Left colon (tissue), 2 donors: ENCODE measurements around the gene FHIT. TPM values are rescaled to one million over a fixed set of nuclear protein-coding genes. Genes with fewer than 3 reads are reported as not detected.

Experiments used
- ATAC-seq: fragments of 200-7000 bp; cut with Tn5 transposase; one replicate; pipeline ENCODE4 v1.9.1; 2020; ENCODE audit warnings: mild to moderate bottlenecking, moderate library complexity
- DNase-seq, 2 donors: peaks; one replicate each; pipeline ENCODE4 v3.0.0-alpha.2; 2020
- intact Hi-C, 2 donors: fragments of 100-400 bp; cut with DNase I in 1 of 2; cut with micrococcal nuclease in 1 of 2; formaldehyde crosslinking; loops; one replicate each; pipeline versions ENCODE4 v1.11.2 to v1.14.0; 2022; cut with DNase I, micrococcal nuclease
- total RNA-seq, 2 donors: library from RNA; stranded (reverse); fragmentation: NEBNext Ultra II Directional; extraction: Animal tissue kit (Norgen Biotek cat#: 25700); gene quantifications; one replicate each; pipeline ENCODE4 v1.2.1, GENCODE V29; 2021
- donor health status: DM: no; HTN: no; CAD: no.
- donor health status: DM: yes; HTN: yes; CAD: no.

Gene FHIT
- total RNA-seq, 2 donors from 2014 or later = 14.5 to 17.2 TPM

DNA sequence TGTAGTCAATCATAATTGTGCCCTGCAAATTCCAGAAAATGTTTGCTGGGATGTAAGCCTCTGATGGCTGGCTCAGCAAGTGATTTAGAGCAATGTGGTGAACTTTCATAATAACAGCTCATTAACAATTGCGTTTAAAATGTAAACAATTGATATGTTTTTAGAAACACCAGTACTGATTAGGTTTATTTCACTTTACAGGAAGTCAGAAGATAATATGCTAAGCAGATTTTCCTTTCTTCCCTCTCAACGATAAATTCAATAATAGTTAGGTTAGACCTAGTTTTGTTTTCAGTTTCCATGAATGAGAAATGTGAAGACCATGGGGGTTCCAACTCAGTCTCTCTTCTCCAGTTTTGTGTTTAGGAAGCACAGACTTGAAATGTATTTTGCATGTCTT is 71.0 kb downstream of the FHIT start:
- DNase-seq (no peak), ATAC-seq (no peak)
- intact Hi-C loops = no loop called here

DNA sequence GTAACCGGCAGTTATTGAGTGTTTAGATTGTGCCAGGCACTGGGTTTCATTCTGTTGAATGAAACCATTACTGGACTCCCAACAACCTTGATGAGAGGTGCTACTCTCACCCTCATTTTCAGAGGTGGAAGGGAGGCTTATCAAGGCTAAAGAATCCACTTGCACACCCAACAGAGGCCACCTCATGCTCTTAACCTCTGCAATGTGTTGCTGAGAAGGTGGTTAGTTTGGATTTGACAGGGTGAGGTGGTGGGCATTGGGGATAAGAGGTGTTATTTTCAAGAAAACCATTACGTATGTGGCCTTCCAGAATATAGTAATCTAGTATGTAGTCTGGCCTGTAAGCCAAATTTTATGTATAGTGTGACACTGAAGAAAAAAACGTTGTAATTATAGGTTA is 73.1 kb downstream of the FHIT start:
- intact Hi-C loops = no loop called here

GRCh38 chr3:61177450-61177849 is 73.8 kb downstream of the FHIT start:
- DNase-seq = no peak
- intact Hi-C loops = no loop called here

More for the DNA sequence above, 73.1 kb downstream of the FHIT start:
- no peak for DNase-seq
- ATAC-seq = no peak

GRCh38 chr3:61173676-61174075 is 77.6 kb downstream of the FHIT start:
- ATAC-seq (no peak), DNase-seq (no peak)
- intact Hi-C loops = no loop called here

More at GRCh38 chr3:61177450-61177849, 73.8 kb downstream of the FHIT start:
- ATAC-seq = no peak

DNA sequence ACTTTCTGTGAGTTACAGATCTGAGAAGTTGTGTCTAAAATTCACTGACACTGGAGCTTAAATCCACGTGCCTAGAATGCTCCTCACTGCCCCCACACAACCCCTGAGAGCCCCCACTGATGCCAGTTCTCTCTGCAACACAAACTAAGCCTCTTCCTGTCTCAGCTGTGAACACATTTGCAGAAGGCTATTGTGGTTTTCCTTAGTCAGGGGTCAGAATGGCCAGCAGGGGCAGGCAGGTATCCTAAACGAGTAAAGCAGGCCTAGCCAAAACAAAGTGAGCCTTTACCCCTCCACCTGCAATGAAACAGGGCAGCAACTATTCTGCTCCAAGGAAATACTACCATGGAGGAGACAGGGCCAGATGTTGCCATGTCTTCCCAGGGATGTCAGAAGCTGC is 78.6 kb downstream of the FHIT start:
- intact Hi-C loops = no loop called here
- ATAC-seq = no peak

GRCh38 chr3:61172203-61172602 is 79.0 kb downstream of the FHIT start:
- DNase-seq = no peak
- intact Hi-C loops = no loop called here
- ATAC-seq = no peak

More for the DNA sequence above, 78.6 kb downstream of the FHIT start:
- no peak for DNase-seq

- intact Hi-C loops = no loop called here
- DNase-seq (no peak), ATAC-seq (no peak)
Measured at GRCh38 chr3:61169621-61170251, 81.5 kb downstream of the FHIT start.

DNA sequence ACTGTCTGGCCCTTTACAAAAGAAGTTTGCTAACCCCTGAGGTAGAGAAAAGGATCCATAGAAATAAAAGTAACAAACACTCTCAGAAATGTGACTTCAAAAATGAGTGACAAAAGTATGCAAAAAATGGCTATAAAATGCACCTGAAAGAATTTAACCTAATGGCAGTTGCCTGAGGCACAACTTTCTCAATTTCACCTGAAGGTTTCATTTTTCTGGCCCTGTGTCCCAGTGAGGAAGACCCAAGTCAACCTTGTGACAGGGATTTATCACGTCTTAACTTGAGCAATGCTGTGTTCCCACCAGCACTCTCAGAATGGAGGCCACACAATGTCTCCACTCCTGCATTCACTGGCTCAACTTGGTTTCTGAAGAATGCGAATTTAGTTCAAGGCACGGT is 83.0 kb downstream of the FHIT start:
- ATAC-seq (no peak), DNase-seq (no peak)
- intact Hi-C loops = no loop called here

DNA sequence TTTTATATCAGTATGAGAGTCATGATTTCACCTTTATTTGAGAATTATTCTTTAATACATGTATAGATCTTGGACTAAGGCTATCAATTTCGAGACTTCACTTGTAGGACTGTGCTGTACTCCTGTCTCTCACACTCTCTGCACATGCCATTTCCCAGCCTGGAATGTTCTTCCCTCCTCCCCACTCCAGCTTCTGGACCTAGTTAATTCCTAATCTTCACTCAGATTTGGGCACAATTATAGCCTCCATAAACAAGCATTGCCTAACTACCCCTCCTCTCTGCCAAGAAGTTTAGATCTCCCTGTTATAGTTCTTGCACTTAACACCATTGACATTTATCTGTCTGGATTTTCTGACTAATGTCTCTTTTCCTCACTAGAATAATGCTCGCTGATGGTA is 88.3 kb downstream of the FHIT start:
- ATAC-seq = no peak
- no peak for DNase-seq
- intact Hi-C loops = no loop called here

- intact Hi-C loops = no loop called here
- no peak for DNase-seq
- no peak for ATAC-seq
Measured at GRCh38 chr3:61158667-61159066, 92.6 kb downstream of the FHIT start.

DNA sequence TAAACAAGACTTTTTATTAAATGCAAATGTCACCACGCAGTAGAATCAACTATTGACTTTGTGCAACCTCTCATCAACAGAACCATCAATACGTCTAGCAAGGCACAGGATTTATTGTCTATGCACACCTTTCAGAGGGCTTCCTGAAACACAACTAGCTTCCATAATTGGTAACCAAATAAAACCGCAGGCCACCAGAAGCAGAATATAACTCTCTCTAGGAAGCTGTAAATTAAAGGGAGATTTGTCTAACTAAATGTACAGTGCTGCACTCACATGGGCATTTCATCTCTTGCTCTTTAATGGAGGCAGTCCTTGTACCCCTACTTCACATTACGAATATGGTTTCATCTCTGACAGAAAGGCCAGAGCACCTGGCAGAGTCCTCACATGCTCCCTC is 93.0 kb downstream of the FHIT start:
- intact Hi-C loops = no loop called here
- ATAC-seq = no peak
- no peak for DNase-seq

DNA sequence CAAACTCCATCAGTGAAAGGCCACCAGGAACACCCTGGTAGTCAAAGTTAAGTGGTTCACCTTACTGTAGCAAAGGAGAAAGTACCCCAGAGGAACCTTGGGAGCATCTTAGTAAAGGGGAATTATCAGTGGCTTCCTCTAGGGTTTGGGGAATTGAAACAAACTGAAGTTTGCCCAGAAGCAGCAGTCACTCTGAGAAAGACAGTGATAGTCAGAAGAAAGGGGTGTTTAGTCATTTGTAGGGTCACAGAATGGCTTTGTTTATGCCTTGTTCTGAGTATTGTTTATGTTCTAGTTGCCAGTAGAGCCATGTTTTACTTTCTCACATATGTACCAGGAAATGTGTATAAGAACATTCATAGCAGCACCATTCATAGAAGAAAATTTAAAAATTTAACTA is 93.8 kb downstream of the FHIT start:
- intact Hi-C loops = no loop called here
- DNase-seq (no peak), ATAC-seq (no peak)

- intact Hi-C loops = no loop called here
- DNase-seq (no peak), ATAC-seq (no peak)
Measured at GRCh38 chr3:61155701-61156292, 95.5 kb downstream of the FHIT start.

DNA sequence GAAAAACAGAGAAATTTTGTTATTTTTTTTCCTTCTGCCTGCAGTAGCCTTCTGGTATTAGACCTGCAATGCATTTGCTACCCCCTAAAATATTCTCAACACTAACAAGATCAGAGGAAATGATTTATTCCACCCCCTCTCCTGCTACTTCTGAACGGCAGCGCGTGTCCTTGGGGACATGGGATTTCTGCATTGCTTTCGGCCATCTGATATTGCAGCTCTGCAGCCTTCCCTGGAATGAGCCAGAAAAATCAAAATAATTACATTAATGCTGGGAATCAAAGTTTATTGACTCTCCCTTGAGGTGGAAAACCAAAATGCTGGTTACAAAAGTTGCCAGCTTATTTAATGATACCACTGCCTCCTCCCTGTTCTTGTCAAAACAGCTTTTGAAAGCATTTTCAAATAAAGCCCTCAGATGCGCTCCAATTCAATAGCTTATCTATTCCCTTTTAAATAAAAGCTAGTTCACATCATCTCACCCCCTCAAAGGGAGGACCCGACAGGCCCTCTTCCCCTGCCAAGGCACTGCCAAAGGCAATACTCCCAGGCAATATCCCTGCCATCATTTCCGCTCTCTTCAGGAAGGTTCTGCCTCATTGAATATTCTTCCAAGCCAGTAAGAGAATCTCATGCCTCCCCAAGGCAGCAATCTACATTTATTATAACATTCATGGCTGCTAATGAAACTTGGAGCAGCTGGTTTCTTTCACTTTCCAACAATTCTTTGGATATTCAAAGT is 96.6 kb downstream of the FHIT start:
- intact Hi-C loops = no loop called here
- ATAC-seq = no peak

DNA sequence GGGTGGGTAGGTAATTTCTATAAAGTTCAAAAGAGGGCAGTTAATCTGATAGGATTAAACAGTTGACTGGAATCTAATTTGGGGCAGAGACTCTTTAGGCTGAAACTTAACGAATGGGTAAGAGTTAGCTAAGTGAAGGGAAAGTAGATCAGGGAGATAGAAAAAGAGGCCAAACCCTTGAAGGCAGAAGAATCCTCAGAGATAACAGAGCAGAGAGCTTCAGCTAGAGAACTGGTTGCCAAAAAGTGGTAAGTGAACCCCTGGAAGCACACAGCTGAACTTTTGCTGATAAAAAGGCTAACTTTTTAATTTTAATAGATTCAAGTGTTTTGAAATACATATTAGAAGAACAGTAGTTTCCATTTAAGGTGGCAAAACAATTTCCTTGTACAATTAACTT is 99.2 kb downstream of the FHIT start:
- ATAC-seq (no peak), DNase-seq (no peak)
- intact Hi-C loops = no loop called here

More for the DNA sequence above, 96.6 kb downstream of the FHIT start:
- no peak for DNase-seq

GRCh38 chr3:61149236-61149635 is 102.0 kb downstream of the FHIT start:
- intact Hi-C loops = no loop called here
- ATAC-seq (no peak), DNase-seq (no peak)

- no peak for DNase-seq
- ATAC-seq = no peak
- intact Hi-C loops = no loop called here
Measured at GRCh38 chr3:61146010-61146890, 105.0 kb downstream of the FHIT start.

- ATAC-seq (no peak), DNase-seq (no peak)
- intact Hi-C loops = no loop called here
Measured at GRCh38 chr3:61141697-61142096, 109.6 kb downstream of the FHIT start.

GRCh38 chr3:61141227-61141626 is 110.0 kb downstream of the FHIT start:
- ATAC-seq (no peak), DNase-seq (no peak)
- intact Hi-C loops = no loop called here
